Epithelial cell of esophagus (primary cell): ENCODE measurements around the gene B3GALT5.

ENCODE experiments used
- DNase-seq: peaks from one replicate; pipeline ENCODE4 v3.0.0; 2010; ENCODE audit warnings: low read depth
- H3K4me3 ChIP-seq: 2 replicates; pipeline ENCODE4 v1.5.1; 2011; ENCODE audit warnings: mild to moderate bottlenecking, low read length, control low read depth
- TF ChIP-seq, protein P1 (sequence below): IDR thresholded peaks from 2 replicates; pipeline ENCODE4 v1.5.1; 2011; ENCODE audit warnings: low read depth, mild to moderate bottlenecking, low read length, control low read depth, inconsistent platforms; ENCODE audit not compliant: insufficient read depth; ENCODE audit errors: missing control alignments

B3GALT5 gene

DNA sequence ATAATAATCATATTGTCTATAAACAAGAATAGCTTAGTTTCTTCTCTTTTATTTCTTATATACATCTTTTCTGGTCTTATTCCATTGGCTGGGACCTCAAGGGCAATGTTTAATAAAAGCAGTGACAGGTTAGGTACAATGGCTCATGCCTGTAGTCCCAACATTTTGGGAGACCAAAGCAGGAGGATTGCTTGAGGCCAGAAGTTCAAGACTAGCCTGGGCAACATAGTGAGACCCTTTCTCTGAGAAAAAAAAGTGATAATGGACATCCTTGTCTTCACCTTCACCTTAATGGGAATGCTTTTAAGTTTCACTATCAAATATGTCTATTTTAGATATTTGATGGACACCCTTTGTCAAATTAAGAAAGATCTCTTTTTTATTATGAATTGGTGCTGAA, 8.1 kb downstream of the B3GALT5 start:
- TF ChIP-seq, protein P1, sequence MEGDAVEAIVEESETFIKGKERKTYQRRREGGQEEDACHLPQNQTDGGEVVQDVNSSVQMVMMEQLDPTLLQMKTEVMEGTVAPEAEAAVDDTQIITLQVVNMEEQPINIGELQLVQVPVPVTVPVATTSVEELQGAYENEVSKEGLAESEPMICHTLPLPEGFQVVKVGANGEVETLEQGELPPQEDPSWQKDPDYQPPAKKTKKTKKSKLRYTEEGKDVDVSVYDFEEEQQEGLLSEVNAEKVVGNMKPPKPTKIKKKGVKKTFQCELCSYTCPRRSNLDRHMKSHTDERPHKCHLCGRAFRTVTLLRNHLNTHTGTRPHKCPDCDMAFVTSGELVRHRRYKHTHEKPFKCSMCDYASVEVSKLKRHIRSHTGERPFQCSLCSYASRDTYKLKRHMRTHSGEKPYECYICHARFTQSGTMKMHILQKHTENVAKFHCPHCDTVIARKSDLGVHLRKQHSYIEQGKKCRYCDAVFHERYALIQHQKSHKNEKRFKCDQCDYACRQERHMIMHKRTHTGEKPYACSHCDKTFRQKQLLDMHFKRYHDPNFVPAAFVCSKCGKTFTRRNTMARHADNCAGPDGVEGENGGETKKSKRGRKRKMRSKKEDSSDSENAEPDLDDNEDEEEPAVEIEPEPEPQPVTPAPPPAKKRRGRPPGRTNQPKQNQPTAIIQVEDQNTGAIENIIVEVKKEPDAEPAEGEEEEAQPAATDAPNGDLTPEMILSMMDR: no peak
- H3K4me3 ChIP-seq: no peak overlapping the region
- no peak for DNase-seq

DNA sequence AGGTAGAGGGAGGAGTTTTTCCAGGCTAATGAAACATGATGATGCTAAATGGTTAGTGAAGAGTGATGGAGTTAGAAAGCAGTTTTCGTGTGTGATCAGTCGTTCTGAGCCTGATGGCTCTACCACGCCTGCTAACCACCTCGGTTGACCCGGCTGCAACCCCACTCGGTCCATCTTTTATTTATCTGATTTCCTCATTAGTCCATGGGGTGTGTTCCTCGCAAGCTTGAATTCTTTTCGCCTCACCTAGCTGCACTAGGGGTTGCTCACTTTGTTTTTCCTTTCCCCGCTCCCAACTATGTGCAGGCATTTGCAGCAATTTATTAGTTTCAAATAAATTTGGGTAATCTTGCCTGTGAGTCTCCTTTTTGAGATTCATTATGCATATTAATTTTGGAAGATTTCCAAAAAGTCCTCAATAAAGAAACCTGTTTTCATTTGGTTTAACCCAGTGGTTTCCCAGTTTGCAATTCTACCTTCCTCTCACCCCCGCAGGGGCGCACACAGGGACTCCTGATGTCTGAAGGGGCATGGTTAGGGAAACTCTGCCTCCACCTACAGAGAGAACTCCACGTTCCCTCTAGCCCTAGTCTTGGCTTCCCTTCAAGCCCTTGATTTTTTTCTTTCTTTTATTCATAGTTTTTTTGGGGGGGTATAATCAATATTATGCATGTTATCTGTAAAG, 12.6 kb downstream of the B3GALT5 start:
- TF ChIP-seq, protein P1: no peak
- H3K4me3 ChIP-seq: no peak overlapping the region
- DNase-seq: no peak

DNA sequence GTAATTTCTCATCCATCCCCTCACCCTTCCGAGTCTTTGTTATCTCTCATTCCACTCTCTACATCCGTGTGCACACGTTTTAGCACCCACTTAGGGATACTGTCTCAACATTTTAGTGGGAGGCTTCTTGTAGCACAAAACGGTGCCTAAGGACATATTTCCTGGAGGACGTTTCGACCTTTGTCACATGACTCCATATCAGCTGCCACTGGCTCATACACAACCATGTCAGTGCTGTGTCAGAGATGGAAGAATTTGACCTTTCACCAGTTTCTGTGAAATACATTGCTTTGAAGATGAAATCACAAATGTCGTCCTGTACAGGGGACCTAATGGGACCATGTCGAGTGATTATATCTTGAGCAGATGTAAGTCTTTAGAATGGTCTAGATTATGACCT, 15.6 kb downstream of the B3GALT5 start:
- DNase-seq: no peak
- TF ChIP-seq, protein P1: no peak
- no peak overlapping the region for H3K4me3 ChIP-seq

DNA sequence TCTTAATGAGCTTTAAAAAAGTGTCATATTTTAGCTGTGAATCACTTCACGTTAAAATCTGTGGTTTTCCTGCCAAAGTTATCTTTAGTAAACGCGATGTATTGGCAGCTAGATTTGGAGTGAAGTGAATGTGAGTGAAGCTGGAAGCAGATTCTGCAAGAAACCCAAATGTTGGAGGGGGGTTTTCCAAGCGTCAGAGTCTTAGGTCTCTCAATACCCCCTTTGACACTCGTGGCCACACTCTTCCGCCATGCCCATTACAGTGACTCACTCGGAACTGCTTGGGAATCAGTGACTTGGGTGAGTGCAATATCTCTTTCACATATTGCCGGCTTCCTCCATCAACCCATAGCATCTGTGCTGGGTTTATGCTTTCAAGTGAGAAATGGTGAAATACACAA, 17.5 kb downstream of the B3GALT5 start:
- no peak overlapping the region for H3K4me3 ChIP-seq
- peak; percentile 51 for DNase-seq
- TF ChIP-seq, protein P1: no peak

DNA sequence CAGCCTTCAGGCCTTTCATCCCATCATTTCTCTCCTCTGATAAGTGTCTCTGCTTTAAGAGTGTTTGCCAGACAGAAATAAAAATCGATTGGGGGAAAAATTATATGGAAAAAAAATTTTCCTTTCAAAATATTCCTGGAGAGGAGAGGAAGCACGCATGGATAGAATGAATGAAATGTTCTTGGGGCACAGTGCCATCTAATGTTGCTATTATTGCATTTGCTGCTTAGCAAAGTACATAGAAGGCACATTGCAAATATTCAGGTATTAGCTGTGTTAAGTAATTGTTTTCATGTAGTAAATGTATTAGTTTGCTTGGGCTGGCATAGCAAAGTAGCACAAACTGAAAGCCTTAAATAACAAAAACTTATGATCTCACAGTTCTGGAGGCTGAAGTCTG, 18.1 kb downstream of the B3GALT5 start:
- no peak for DNase-seq
- no peak overlapping the region for H3K4me3 ChIP-seq
- TF ChIP-seq, protein P1: no peak

DNA sequence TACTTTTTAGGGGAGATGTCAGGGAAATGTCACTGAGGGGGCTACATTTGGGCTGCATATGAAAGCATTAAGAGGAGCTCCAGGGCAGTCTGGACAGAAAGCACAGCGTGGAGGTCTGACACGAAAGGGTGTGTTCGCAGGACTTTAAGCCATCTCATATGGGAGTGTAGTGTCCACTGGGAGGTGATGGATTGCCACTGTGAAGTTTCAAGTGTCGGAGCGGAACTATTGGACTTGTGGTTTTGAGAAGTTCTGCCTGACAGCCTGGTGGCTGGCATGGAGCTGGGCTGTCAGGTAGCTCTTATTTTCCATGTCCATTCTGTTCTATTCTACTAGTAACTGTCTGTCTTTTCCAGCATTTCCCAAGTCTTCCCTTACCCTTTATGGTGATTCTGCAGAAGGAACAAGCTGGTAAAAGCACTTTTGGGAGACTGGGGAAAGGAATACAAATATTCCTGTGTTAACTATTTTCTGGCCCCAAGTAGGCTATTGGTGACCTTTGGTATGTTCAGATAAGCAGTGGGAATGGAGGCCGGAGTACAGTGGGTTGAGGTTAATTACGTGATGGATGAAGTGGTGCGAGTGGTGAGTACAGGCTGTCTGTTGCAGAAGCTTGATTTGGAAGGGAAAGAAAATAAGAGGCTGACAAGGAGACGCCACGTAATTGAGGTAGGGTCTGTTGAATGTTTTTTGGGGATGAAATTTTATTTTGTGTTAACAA, 19.3 kb downstream of the B3GALT5 start:
- H3K4me3 ChIP-seq: no peak overlapping the region
- TF ChIP-seq, protein P1: no peak
- no peak for DNase-seq
